CD8-positive, alpha-beta memory T cell (primary cell): ENCODE results near the gene NFIA. TPM values are rescaled to one million over a fixed set of nuclear protein-coding genes. Genes with fewer than 3 reads are reported as not detected.

Experiments used
- CTCF ChIA-PET: fragments of 350-600 bp; sonication (Branson Sonifier 250); formaldehyde crosslinking; loops from one replicate; lab custom pipeline; 2021; ENCODE audit warnings: antibody characterized with exemption; lab: Charles Lee
- POLR2A ChIA-PET: fragments of 350-600 bp; sonication (Branson Sonifier 250); formaldehyde crosslinking; loops from one replicate; lab custom pipeline; 2021; ENCODE audit warnings: antibody characterized with exemption; lab: Charles Lee
- DNase-seq, 5 donors: peaks; one replicate each; pipeline versions ENCODE4 v3.0.0 to v3.0.0-alpha.2; 2020 to 2022; ENCODE audit warnings: mixed read lengths in 1 of 5
- H3K27ac ChIP-seq: one replicate; pipeline ENCODE4 v1.7.0; 2013; ENCODE audit warnings: low read depth, mild to moderate bottlenecking, low read length, moderate library complexity
- H3K27me3 ChIP-seq: 2 replicates; pipeline ENCODE4 v1.7.0; 2013; ENCODE audit warnings: low read length, mild to moderate bottlenecking; ENCODE audit not compliant: insufficient read depth, poor library complexity, severe bottlenecking
- H3K36me3 ChIP-seq: 2 replicates; pipeline ENCODE4 v1.7.0; 2013; ENCODE audit warnings: mild to moderate bottlenecking, low read length, moderate library complexity; ENCODE audit not compliant: insufficient read depth
- H3K4me1 ChIP-seq: 2 replicates; pipeline ENCODE4 v1.7.0; 2013; ENCODE audit warnings: mild to moderate bottlenecking, low read length, moderate library complexity; ENCODE audit not compliant: insufficient read depth
- H3K4me3 ChIP-seq: 2 replicates; pipeline ENCODE4 v1.7.0; 2013; ENCODE audit warnings: mild to moderate bottlenecking, low read length
- H3K9me3 ChIP-seq: 2 replicates; pipeline ENCODE4 v1.7.0; 2013; ENCODE audit warnings: mild to moderate bottlenecking, low read length
- H3K27ac Mint-ChIP-seq, 8 donors: one replicate each; pipeline ENCODE4 v1.8.0; 2020 to 2021; ENCODE audit warnings: mixed read lengths in 8 of 8, mild to moderate bottlenecking in 6 of 8, inconsistent platforms in 3 of 8, moderate library complexity in 3 of 8
- H3K27me3 Mint-ChIP-seq, 2 donors: one replicate each; pipeline ENCODE4 v1.8.0; 2020 to 2021; ENCODE audit warnings: mixed read lengths in 2 of 2, mild to moderate bottlenecking in 1 of 2, moderate library complexity in 1 of 2
- H3K36me3 Mint-ChIP-seq, 3 donors: one replicate each; pipeline ENCODE4 v1.8.0; 2020 to 2021; ENCODE audit warnings: mixed read lengths in 3 of 3, inconsistent platforms in 1 of 3, mild to moderate bottlenecking in 1 of 3
- H3K4me1 Mint-ChIP-seq, 3 donors: one replicate each; pipeline ENCODE4 v1.8.0; 2020 to 2021; ENCODE audit warnings: mixed read lengths in 3 of 3, inconsistent platforms in 1 of 3, mild to moderate bottlenecking in 1 of 3
- H3K4me3 Mint-ChIP-seq, 7 donors: one replicate each; pipeline ENCODE4 v1.8.0; 2020 to 2021; ENCODE audit warnings: mixed read lengths in 7 of 7, mild to moderate bottlenecking in 6 of 7, moderate library complexity in 4 of 7, inconsistent platforms in 2 of 7
- H3K9me3 Mint-ChIP-seq, 5 donors: one replicate each; pipeline ENCODE4 v1.8.0; 2020 to 2022; ENCODE audit warnings: mixed read lengths in 5 of 5, mild to moderate bottlenecking in 3 of 5, moderate library complexity in 2 of 5, inconsistent platforms in 1 of 5
- polyA plus RNA-seq: library from polyadenylated mRNA; unstranded; fragments of 300-500 nt; fragmentation: Illumina TruSeq; gene quantifications from one replicate; pipeline ENCODE4 v1.2.3, GENCODE V29; 2021
- total RNA-seq, 2 experiments: library from RNA; stranded (reverse); gene quantifications; one replicate each; pipeline ENCODE4 v1.2.3, GENCODE V29; 2021

NFIA gene
- total and polyA plus RNA-seq, 3 experiments from 2014 or later: 6.1 to 9.9 (median 7.0) TPM

GRCh38 chr1:61400131-61400770, 317.9 kb downstream of the NFIA start:
- no peaks in the 10 kb centered on the region for H3K27me3 Mint-ChIP-seq
- no peak overlapping the region for H3K4me3 Mint-ChIP-seq
- H3K9me3 ChIP-seq: no peaks in the 10 kb centered on the region
- ChIA-PET POLR2A (no interaction called here), CTCF (no interaction called here)
- H3K27me3 ChIP-seq: no peaks in the 10 kb centered on the region
- no peak overlapping the region for H3K27ac Mint-ChIP-seq
- H3K4me1 ChIP-seq: no peaks in the 10 kb centered on the region
- H3K36me3 Mint-ChIP-seq: peaks cover 2 to 13% (median 9%) of the 10 kb centered on the region in 3 donors
- H3K27ac ChIP-seq: no peak overlapping the region
- no peaks in the 10 kb centered on the region for H3K4me1 Mint-ChIP-seq
- H3K4me3 ChIP-seq: no peak overlapping the region
- no peak for DNase-seq
- no peaks in the 10 kb centered on the region for H3K9me3 Mint-ChIP-seq
- H3K36me3 ChIP-seq: no peaks in the 10 kb centered on the region

- H3K4me3 ChIP-seq: no peak overlapping the region
- no peaks in the 10 kb centered on the region for H3K27me3 Mint-ChIP-seq
- H3K4me3 Mint-ChIP-seq: no peak overlapping the region
- H3K36me3 Mint-ChIP-seq: peaks cover 2 to 13% (median 9%) of the 10 kb centered on the region in 3 donors
- no peaks in the 10 kb centered on the region for H3K9me3 Mint-ChIP-seq
- H3K4me1 Mint-ChIP-seq: no peaks in the 10 kb centered on the region
- ChIA-PET POLR2A (no interaction called here), CTCF (no interaction called here)
- H3K9me3 ChIP-seq: no peaks in the 10 kb centered on the region
- no peaks in the 10 kb centered on the region for H3K27me3 ChIP-seq
- DNase-seq: no peak
- no peak overlapping the region for H3K27ac ChIP-seq
- H3K4me1 ChIP-seq: no peaks in the 10 kb centered on the region
- H3K27ac Mint-ChIP-seq: no peak overlapping the region
- no peaks in the 10 kb centered on the region for H3K36me3 ChIP-seq
Measured at GRCh38 chr1:61400997-61401396, 318.6 kb downstream of the NFIA start.

GRCh38 chr1:61403679-61404596, 321.6 kb downstream of the NFIA start:
- no peaks in the 10 kb centered on the region for H3K9me3 ChIP-seq
- ChIA-PET POLR2A (no interaction called here), CTCF (interaction anchor here (1.0 to 1.5 kb wide), 2 partner anchors 49 to 354 kb away, joined by 3 read pairs; no protein-coding TSS in a partner anchor)
- no peaks in the 10 kb centered on the region for H3K4me1 Mint-ChIP-seq
- no peak overlapping the region for H3K4me3 ChIP-seq
- no peaks in the 10 kb centered on the region for H3K27me3 Mint-ChIP-seq
- no peak overlapping the region for H3K27ac Mint-ChIP-seq
- peaks cover 11 to 31% (median 29%) of the 10 kb centered on the region in 3 donors for H3K36me3 Mint-ChIP-seq
- no peaks in the 10 kb centered on the region for H3K9me3 Mint-ChIP-seq
- H3K27me3 ChIP-seq: no peaks in the 10 kb centered on the region
- H3K4me1 ChIP-seq: no peaks in the 10 kb centered on the region
- DNase-seq: no peak
- no peaks in the 10 kb centered on the region for H3K36me3 ChIP-seq
- no peak overlapping the region for H3K4me3 Mint-ChIP-seq
- H3K27ac ChIP-seq: no peak overlapping the region

DNA sequence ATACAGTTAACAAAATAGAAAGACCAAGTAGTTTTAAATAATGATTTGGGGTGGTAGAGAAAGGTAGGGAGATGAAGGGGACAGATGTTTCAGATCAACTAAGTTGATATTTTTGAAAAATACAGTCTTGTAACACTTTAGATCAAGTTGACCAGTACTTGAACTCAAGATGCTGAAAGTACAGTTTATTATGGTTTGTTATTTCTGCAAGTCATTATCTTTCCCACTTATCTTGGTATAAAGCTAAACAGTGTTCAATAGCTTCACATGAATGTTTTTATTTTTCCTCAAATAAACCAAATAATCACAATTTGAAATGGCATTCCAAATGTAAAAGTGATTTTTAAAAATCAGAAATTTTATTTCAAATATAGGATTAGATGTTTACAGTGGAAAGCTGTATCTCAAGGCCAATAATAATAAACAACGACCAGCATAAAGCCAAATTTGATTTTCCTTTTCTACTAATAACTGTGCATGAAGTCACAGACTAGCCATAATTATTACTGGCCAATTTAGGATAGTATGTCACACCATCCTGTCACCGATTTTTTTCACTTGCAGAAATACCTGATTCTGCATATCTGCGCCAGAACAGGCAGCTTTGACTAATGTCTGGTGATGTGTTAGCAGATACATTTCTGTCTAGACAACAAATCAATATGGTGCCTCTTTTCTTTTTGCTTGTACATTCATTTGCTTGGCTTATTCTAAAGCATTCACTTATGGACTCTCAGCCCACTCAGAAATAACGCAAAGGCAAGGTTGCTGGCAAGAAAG, 322.4 kb downstream of the NFIA start:
- no peak overlapping the region for H3K4me3 ChIP-seq
- no peaks in the 10 kb centered on the region for H3K9me3 ChIP-seq
- H3K27ac ChIP-seq: no peak overlapping the region
- Mint-ChIP-seq H3K27me3 (no peaks in the 10 kb centered on the region), H3K27ac (no peak overlapping the region), H3K9me3 (no peaks in the 10 kb centered on the region), H3K36me3 (peaks cover 11 to 35% (median 28%) of the 10 kb centered on the region in 3 donors), H3K4me1 (no peaks in the 10 kb centered on the region), H3K4me3 (no peak overlapping the region)
- H3K27me3 ChIP-seq: no peaks in the 10 kb centered on the region
- CTCF ChIA-PET: interaction anchor here (1.5 kb wide), 1 partner anchor 354 kb away, joined by 3 read pairs; no protein-coding TSS in a partner anchor
- POLR2A ChIA-PET: no interaction called here
- no peak for DNase-seq
- no peaks in the 10 kb centered on the region for H3K36me3 ChIP-seq
- H3K4me1 ChIP-seq: no peaks in the 10 kb centered on the region

- POLR2A ChIA-PET: no interaction called here
- Mint-ChIP-seq H3K27ac (no peak overlapping the region), H3K4me3 (no peak overlapping the region), H3K4me1 (no peaks in the 10 kb centered on the region), H3K27me3 (no peaks in the 10 kb centered on the region), H3K36me3 (peaks cover 10 to 35% (median 23%) of the 10 kb centered on the region in 3 donors), H3K9me3 (no peaks in the 10 kb centered on the region)
- Histone ChIP-seq H3K27me3 (no peaks in the 10 kb centered on the region), H3K4me3 (no peak overlapping the region), H3K9me3 (no peaks in the 10 kb centered on the region), H3K36me3 (no peaks in the 10 kb centered on the region), H3K4me1 (no peaks in the 10 kb centered on the region), H3K27ac (no peak overlapping the region)
- CTCF ChIA-PET: interaction anchor here (1.0 kb wide), 1 partner anchor 13 kb away, joined by 3 read pairs; no protein-coding TSS in a partner anchor
- no peak for DNase-seq
Measured at GRCh38 chr1:61406467-61406866, 324.1 kb downstream of the NFIA start.

DNA sequence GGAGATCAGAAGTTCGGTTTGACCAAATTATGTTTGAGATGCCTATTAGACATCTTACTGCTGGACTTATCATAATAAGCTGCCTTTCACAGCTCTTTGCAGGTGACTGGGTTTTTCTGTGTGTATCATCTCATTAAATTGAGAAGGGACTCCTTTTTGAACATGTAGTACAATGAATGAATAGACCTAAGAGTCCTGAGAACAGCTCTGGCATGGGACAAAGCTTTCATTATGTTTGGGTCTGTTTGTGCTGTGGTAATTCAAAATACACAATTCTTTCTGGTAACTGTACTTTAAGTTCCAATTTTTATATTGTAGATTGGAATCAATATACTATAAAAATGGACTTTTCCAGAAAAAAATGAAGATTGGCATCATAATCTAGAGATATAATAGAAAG, 330.2 kb downstream of the NFIA start:
- Histone ChIP-seq H3K9me3 (no peaks in the 10 kb centered on the region), H3K36me3 (no peaks in the 10 kb centered on the region), H3K27ac (no peak overlapping the region), H3K4me1 (no peaks in the 10 kb centered on the region), H3K27me3 (no peaks in the 10 kb centered on the region), H3K4me3 (no peak overlapping the region)
- Mint-ChIP-seq H3K4me1 (no peaks in the 10 kb centered on the region), H3K4me3 (no peak overlapping the region), H3K9me3 (no peaks in the 10 kb centered on the region), H3K27me3 (no peaks in the 10 kb centered on the region), H3K36me3 (peaks cover 3 to 20% (median 5%) of the 10 kb centered on the region in 3 donors), H3K27ac (no peak overlapping the region)
- DNase-seq: no peak
- ChIA-PET CTCF (no interaction called here), POLR2A (no interaction called here)

- Mint-ChIP-seq H3K9me3 (no peaks in the 10 kb centered on the region), H3K4me3 (no peak overlapping the region), H3K27me3 (no peaks in the 10 kb centered on the region), H3K36me3 (peaks cover 3 to 8% (median 7%) of the 10 kb centered on the region in 3 donors), H3K4me1 (no peaks in the 10 kb centered on the region), H3K27ac (no peak overlapping the region)
- Histone ChIP-seq H3K36me3 (no peaks in the 10 kb centered on the region), H3K27me3 (no peaks in the 10 kb centered on the region), H3K4me1 (no peaks in the 10 kb centered on the region), H3K9me3 (no peaks in the 10 kb centered on the region), H3K27ac (no peak overlapping the region), H3K4me3 (no peak overlapping the region)
- ChIA-PET CTCF (no interaction called here), POLR2A (no interaction called here)
- DNase-seq: no peak
Measured at GRCh38 chr1:61419196-61419595, 336.8 kb downstream of the NFIA start.
